DOHH2 (cell line): Measurements from ENCODE around the gene SLC8A3.

Experiments used
- CTCF ChIP-seq: fragments of 200-600 bp; sonication (generic); IDR thresholded peaks from one replicate; pipeline ENCODE4 v1.5.1; 2014; ENCODE audit warnings: antibody characterized with exemption, mild to moderate bottlenecking, low read depth, low read length; ENCODE audit not compliant: poor library complexity, severe bottlenecking
- EZH2phosphoT487 ChIP-seq: fragments of 200-600 bp; sonication (generic); IDR thresholded peaks from 2 replicates; pipeline ENCODE4 v1.6.1; 2017; ENCODE audit warnings: borderline replicate concordance, mild to moderate bottlenecking, antibody characterized with exemption, low read length, moderate library complexity, mixed read lengths

DNA sequence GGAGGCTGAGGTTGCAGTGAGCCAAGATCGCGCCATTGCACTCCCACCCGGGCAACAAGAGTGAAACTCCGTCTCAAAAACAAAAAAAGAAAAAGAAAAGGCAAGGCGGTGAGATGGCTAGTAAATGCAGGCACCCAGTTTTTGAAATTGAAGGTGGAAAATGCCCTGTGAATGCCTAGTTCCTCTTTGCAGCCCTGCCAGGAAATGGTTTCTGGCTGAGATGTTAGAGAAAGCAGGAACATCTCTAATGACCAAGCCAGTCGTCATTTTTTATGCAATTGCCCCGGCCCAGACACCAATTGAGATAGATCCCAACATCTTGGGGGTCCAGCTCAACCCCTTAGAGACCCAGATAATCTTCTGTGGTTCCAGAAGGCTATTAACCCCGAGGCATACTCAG lies 17.0 kb downstream of the SLC8A3 start:
- TF ChIP-seq CTCF (no peak), EZH2phosphoT487 (no peak)
